Neural progenitor cell (in vitro differentiated cells): ENCODE results near the gene FUCA2. TPM values are rescaled to one million over a fixed set of nuclear protein-coding genes. Genes with fewer than 3 reads are reported as not detected.

Source experiments
- DNase-seq: peaks from one replicate; pipeline ENCODE4 v3.0.0-alpha.2; 2016; ENCODE audit warnings: low spot score
- H2AFZ ChIP-seq: fragments of 200-600 bp; sonication (generic); replicated peaks from 2 replicates; pipeline ENCODE4 v1.6.1; 2016; ENCODE audit warnings: antibody characterized with exemption
- H3F3A ChIP-seq: fragments of 200-600 bp; sonication (generic); 2 replicates; pipeline ENCODE4 v1.6.1; 2016; ENCODE audit warnings: antibody characterized with exemption, low read depth
- H3K27ac ChIP-seq: fragments of 200-600 bp; sonication (generic); 2 replicates; pipeline ENCODE4 v1.5.1; 2016; ENCODE audit warnings: mild to moderate bottlenecking
- H3K27me3 ChIP-seq: fragments of 200-600 bp; sonication (generic); 2 replicates; pipeline ENCODE4 v1.6.1; 2016; ENCODE audit warnings: mild to moderate bottlenecking, moderate library complexity
- H3K36me3 ChIP-seq: fragments of 200-600 bp; sonication (generic); 2 replicates; pipeline ENCODE4 v1.5.1; 2016
- H3K4me1 ChIP-seq: fragments of 200-600 bp; sonication (generic); 2 replicates; pipeline ENCODE4 v1.6.1; 2016; ENCODE audit warnings: mixed run types
- H3K4me2 ChIP-seq: fragments of 200-600 bp; sonication (generic); 2 replicates; pipeline ENCODE4 v1.6.1; 2016
- H3K4me3 ChIP-seq: fragments of 200-600 bp; sonication (generic); 2 replicates; pipeline ENCODE4 v1.5.1; 2016
- H3K79me2 ChIP-seq: fragments of 200-600 bp; sonication (generic); 2 replicates; pipeline ENCODE4 v1.6.1; 2016; ENCODE audit warnings: low read depth
- H3K9ac ChIP-seq: fragments of 200-600 bp; sonication (generic); 2 replicates; pipeline ENCODE4 v1.6.1; 2016
- H3K9me3 ChIP-seq: fragments of 200-600 bp; sonication (generic); 2 replicates; pipeline ENCODE4 v1.5.1; 2016; ENCODE audit warnings: low read depth
- H4K20me1 ChIP-seq: fragments of 200-600 bp; sonication (generic); 2 replicates; pipeline ENCODE4 v1.6.1; 2016; ENCODE audit warnings: low read depth
- H3K27ac Mint-ChIP-seq: 3 replicates; pipeline ENCODE4 v1.8.0; 2021; ENCODE audit warnings: mixed read lengths
- H3K27me3 Mint-ChIP-seq: 2 replicates; pipeline ENCODE4 v1.8.0; 2022; ENCODE audit warnings: low read depth, mild to moderate bottlenecking, inconsistent platforms, moderate library complexity, mixed read lengths; ENCODE audit not compliant: insufficient read depth
- H3K36me3 Mint-ChIP-seq: 3 replicates; pipeline ENCODE4 v1.8.0; 2021; ENCODE audit warnings: mixed read lengths
- H3K4me1 Mint-ChIP-seq: 3 replicates; pipeline ENCODE4 v1.8.0; 2021; ENCODE audit warnings: mixed read lengths
- H3K4me3 Mint-ChIP-seq: 3 replicates; pipeline ENCODE4 v1.8.0; 2021; ENCODE audit warnings: mild to moderate bottlenecking, moderate library complexity, mixed read lengths
- H3K9me3 Mint-ChIP-seq: 3 replicates; pipeline ENCODE4 v1.8.0; 2020; ENCODE audit warnings: mixed read lengths
- EZH2 ChIP-seq: fragments of 200-600 bp; sonication (generic); IDR thresholded peaks from 2 replicates; pipeline ENCODE4 v1.6.1; 2017; ENCODE audit warnings: antibody characterized with exemption, mild to moderate bottlenecking, moderate library complexity
- EZH2phosphoT487 ChIP-seq: fragments of 200-600 bp; sonication (generic); IDR thresholded peaks from 2 replicates; pipeline ENCODE4 v1.6.1; 2017; ENCODE audit warnings: antibody characterized with exemption
- total RNA-seq: library from RNA; depleted of rRNA; stranded (reverse); fragments of >200 nt; gene quantifications from 2 replicates; pipeline ENCODE4 v1.2.3, GENCODE V29; 2015; ENCODE audit warnings: low replicate concordance
- TF ChIP-seq, protein P1 (sequence below): fragments of 200-600 bp; sonication (generic); IDR thresholded peaks from 2 replicates; pipeline ENCODE4 v1.5.1; 2017; ENCODE audit warnings: antibody characterized with exemption, mild to moderate bottlenecking

FUCA2 gene
- total RNA-seq, 1 donor from 2014 or later, result 37.4 TPM

GRCh38 chr6:143465546-143465945, 46.0 kb downstream of the FUCA2 start:
- Histone ChIP-seq H3K36me3 (no peaks in the 10 kb centered on the region), H3K79me2 (no peaks in the 10 kb centered on the region), H3K27me3 (no peaks in the 10 kb centered on the region), H3K9ac (no peak overlapping the region), H3K4me3 (no peak overlapping the region), H3K9me3 (no peaks in the 10 kb centered on the region), H3K27ac (no peak overlapping the region), H3F3A (no peaks in the 10 kb centered on the region), H2AFZ (no peak overlapping the region), H3K4me1 (no peaks in the 10 kb centered on the region), H3K4me2 (no peak overlapping the region), H4K20me1 (no peaks in the 10 kb centered on the region)
- no peaks in the 10 kb centered on the region for H3K4me1 Mint-ChIP-seq
- no peaks in the 10 kb centered on the region for H3K9me3 Mint-ChIP-seq
- H3K27me3 Mint-ChIP-seq, result no peaks in the 10 kb centered on the region
- H3K4me3 Mint-ChIP-seq, result no peak overlapping the region
- no peak overlapping the region for H3K27ac Mint-ChIP-seq
- DNase-seq, result no peak
- H3K36me3 Mint-ChIP-seq, result peaks cover 3% of the 10 kb centered on the region
- TF ChIP-seq EZH2phosphoT487 (no peak), EZH2 (no peak)
- TF ChIP-seq, protein P1, sequence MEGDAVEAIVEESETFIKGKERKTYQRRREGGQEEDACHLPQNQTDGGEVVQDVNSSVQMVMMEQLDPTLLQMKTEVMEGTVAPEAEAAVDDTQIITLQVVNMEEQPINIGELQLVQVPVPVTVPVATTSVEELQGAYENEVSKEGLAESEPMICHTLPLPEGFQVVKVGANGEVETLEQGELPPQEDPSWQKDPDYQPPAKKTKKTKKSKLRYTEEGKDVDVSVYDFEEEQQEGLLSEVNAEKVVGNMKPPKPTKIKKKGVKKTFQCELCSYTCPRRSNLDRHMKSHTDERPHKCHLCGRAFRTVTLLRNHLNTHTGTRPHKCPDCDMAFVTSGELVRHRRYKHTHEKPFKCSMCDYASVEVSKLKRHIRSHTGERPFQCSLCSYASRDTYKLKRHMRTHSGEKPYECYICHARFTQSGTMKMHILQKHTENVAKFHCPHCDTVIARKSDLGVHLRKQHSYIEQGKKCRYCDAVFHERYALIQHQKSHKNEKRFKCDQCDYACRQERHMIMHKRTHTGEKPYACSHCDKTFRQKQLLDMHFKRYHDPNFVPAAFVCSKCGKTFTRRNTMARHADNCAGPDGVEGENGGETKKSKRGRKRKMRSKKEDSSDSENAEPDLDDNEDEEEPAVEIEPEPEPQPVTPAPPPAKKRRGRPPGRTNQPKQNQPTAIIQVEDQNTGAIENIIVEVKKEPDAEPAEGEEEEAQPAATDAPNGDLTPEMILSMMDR, result no peak

DNA sequence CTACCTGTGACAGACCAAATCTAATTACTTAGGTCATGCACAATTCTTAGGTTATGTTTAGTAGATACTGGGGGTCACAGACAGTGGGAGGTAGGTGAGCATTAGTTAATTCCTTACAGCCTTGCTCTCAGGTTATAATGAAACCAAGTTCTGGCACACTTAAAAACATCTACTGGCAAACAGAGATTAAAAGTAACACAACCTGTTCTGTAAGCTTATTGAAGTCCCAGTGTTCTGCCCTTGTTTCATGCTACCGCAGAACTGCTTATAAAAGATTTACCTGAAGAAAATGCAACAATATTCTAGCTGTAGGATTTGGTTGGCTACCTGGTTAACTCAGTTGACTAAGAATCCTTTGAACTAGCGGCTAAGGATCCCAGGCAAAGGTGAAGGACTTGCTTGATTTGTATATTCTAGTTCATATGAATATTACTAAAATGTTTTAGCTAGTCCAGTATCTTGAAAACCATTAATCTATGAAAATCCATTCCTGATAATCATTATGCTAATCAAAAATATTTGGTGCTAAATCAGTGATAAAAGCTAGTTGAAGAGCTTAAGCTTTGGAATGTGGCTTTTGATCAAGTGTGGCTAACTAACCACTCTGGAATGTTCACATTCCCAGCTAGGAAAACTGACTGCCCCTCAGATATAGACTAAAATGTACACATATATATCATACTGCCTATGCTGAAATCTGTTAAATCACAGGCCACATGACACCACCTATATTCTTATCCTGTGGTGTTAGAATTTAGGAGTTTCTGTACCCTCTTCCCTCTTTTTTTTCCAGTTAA, 53.8 kb downstream of the FUCA2 start:
- H3K27ac ChIP-seq, result no peak overlapping the region
- no peaks in the 10 kb centered on the region for H3F3A ChIP-seq
- no peaks in the 10 kb centered on the region for H3K36me3 ChIP-seq
- Mint-ChIP-seq H3K9me3 (no peaks in the 10 kb centered on the region), H3K4me3 (no peak overlapping the region), H3K36me3 (peaks cover 3% of the 10 kb centered on the region), H3K27ac (no peak overlapping the region), H3K27me3 (peaks cover 2% of the 10 kb centered on the region), H3K4me1 (no peaks in the 10 kb centered on the region)
- H3K9ac ChIP-seq, result no peak overlapping the region
- H3K4me1 ChIP-seq, result no peaks in the 10 kb centered on the region
- H3K9me3 ChIP-seq, result no peaks in the 10 kb centered on the region
- no peak for DNase-seq
- no peak overlapping the region for H3K4me3 ChIP-seq
- no peaks in the 10 kb centered on the region for H3K27me3 ChIP-seq
- TF ChIP-seq EZH2phosphoT487 (no peak), EZH2 (no peak)
- TF ChIP-seq, protein P1, result no peak
- no peak overlapping the region for H3K4me2 ChIP-seq
- H4K20me1 ChIP-seq, result no peaks in the 10 kb centered on the region
- no peak overlapping the region for H2AFZ ChIP-seq
- H3K79me2 ChIP-seq, result no peaks in the 10 kb centered on the region

DNA sequence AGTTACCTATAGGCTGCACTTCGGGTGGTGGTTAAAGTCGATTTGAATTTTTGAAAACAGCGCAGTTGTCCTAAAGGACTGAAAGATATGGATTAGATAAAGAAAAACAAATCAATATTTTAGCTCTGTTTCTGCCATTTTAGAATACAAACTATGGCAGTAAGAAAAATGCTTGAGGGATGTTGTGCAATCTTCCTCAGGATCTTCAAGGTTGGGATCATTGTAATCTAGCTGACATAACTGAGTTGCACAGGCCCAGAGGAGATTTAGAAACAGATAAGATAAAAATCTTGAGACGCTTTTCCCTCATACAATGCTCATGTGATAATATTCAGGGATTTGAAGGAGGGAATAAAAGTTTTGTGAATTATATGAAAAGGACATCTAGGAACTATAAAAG, 60.0 kb downstream of the FUCA2 start:
- peaks cover 15% of the 10 kb centered on the region for H3K4me1 Mint-ChIP-seq
- no peaks in the 10 kb centered on the region for H3K36me3 Mint-ChIP-seq
- peaks cover 6% of the 10 kb centered on the region for H3K4me1 ChIP-seq
- peak overlapping the region; percentile 86 for H3K4me2 ChIP-seq
- H3K9me3 ChIP-seq, result no peaks in the 10 kb centered on the region
- H3K4me3 ChIP-seq, result peak overlapping the region; percentile 82
- H3K36me3 ChIP-seq, result no peaks in the 10 kb centered on the region
- no peaks in the 10 kb centered on the region for H3K9me3 Mint-ChIP-seq
- no peak overlapping the region for H3K27ac ChIP-seq
- peak overlapping the region; percentile 62 for H3K9ac ChIP-seq
- no peaks in the 10 kb centered on the region for H3F3A ChIP-seq
- H3K27me3 ChIP-seq, result no peaks in the 10 kb centered on the region
- H3K4me3 Mint-ChIP-seq, result peak overlapping the region; percentile 99
- no peak for TF ChIP-seq EZH2
- no peak for TF ChIP-seq EZH2phosphoT487
- TF ChIP-seq, protein P1, result no peak
- no peaks in the 10 kb centered on the region for H4K20me1 ChIP-seq
- H3K27ac Mint-ChIP-seq, result peak overlapping the region; percentile 97
- peaks cover 2% of the 10 kb centered on the region for H3K27me3 Mint-ChIP-seq
- H3K79me2 ChIP-seq, result peaks cover 40% of the 10 kb centered on the region
- H2AFZ ChIP-seq, result peak overlapping the region; percentile 95
- DNase-seq, result no peak
